GM12872 (cell line): ENCODE results near the gene BTBD9.

Source experiments
- CTCF ChIP-seq: IDR thresholded peaks from 3 replicates; pipeline ENCODE4 v1.5.1; 2011; ENCODE audit warnings: low read depth, mild to moderate bottlenecking, low read length, moderate library complexity; ENCODE audit not compliant: insufficient read depth

Gene BTBD9

GRCh38 chr6:38646166-38646878, 6.6 kb upstream of the BTBD9 start:
- TF ChIP-seq CTCF = no peak

GRCh38 chr6:38644951-38645350, 5.2 kb upstream of the BTBD9 start:
- no peak for TF ChIP-seq CTCF

- no peak for TF ChIP-seq CTCF
These were observed 634 bp upstream of the BTBD9 start for GRCh38 chr6:38640216-38640909.

- TF ChIP-seq CTCF = no peak
These were observed 710 bp downstream of the BTBD9 start for GRCh38 chr6:38638941-38639497.

- no peak for TF ChIP-seq CTCF
These were observed 2.0 kb downstream of the BTBD9 start for GRCh38 chr6:38637756-38638155.

- no peak for TF ChIP-seq CTCF
These were observed 3.7 kb downstream of the BTBD9 start for GRCh38 chr6:38636027-38636426.

- TF ChIP-seq CTCF = no peak
These were observed 5.2 kb downstream of the BTBD9 start for GRCh38 chr6:38634518-38634917.
